ENCODE results near the gene ZDHHC8. TPM values are rescaled to one million over a fixed set of nuclear protein-coding genes. Genes with fewer than 3 reads are reported as not detected.

The ZDHHC8 gene
- total RNA-seq, 1 experiment from 2014 or later: 51.7 TPM

DNA sequence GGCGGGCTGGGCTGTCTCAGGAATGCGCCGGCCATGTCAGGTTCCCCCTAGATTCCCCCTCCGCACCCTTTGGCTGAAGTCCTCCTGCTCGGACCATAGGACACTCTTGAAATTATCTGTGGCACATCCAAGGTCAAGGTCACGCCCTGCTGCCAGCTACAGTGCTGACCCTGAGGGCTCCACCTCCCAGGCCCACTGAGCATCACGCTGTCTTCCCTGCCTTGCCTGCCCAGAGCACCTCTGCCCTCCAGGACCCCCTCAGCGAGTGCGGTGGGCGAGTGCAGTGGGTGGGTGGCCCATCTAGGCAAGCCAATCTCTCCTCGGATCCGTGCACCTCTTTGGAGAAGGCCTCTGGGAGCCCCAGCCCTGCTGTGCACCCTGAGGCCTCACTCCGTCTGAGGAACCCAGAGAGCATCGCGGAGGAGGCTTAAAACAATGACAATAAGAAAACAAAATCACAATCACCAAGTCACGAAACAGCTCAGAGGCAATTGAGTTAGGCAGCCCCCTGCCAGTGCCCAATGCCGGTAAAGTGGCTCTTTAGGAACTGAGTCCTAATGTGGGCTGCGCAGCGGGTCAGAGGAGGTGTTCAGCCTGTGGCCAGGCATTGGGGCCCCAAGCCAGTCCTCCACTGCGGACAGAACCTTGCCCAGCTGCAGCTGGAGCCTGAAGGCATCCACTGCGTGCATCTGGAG, 45.8 kb downstream of the ZDHHC8 start:
- no peaks in the 10 kb centered on the region; a peak in 1 of 5 replicates for H3K9me3 Mint-ChIP-seq
- no peak overlapping the region for H4K8ac ChIP-seq (replicated peaks; ENCODE audit: insufficient read length, low read depth, low read length)
- H3K56ac ChIP-seq (ENCODE audit: insufficient read length, low read depth, low read length): no peak overlapping the region
- no peak overlapping the region for H3K23ac ChIP-seq (ENCODE audit: insufficient read length, low read depth, low read length)
- H3K9me3 ChIP-seq (ENCODE audit: control insufficient read depth, low read depth, low read length): no peaks in the 10 kb centered on the region
- no peak overlapping the region for H2BK12ac ChIP-seq (ENCODE audit: insufficient read length, low read depth, low read length)
- H3K9ac ChIP-seq (ENCODE audit: extremely low read depth, insufficient read length, low read length): no peak overlapping the region
- no peak overlapping the region for H2AFZ ChIP-seq (ENCODE audit: low read length)
- H3K4ac ChIP-seq (ENCODE audit: low read depth, low read length): no peak overlapping the region
- no peak overlapping the region for H4K91ac ChIP-seq (ENCODE audit: insufficient read length, low read depth, low read length)
- H4K20me1 ChIP-seq (ENCODE audit: control insufficient read depth, insufficient read depth, insufficient read length): no peaks in the 10 kb centered on the region
- no peak overlapping the region for H3K4me3 Mint-ChIP-seq
- H2BK20ac ChIP-seq (ENCODE audit: low read depth, low read length, poor library complexity, severe bottlenecking): no peak overlapping the region
- no peak overlapping the region for H3K18ac ChIP-seq (ENCODE audit: insufficient read length, low read depth, low read length)
- H3K27ac ChIP-seq (ENCODE audit: insufficient read length, low read depth, low read length): no peak overlapping the region
- no CpG with 5 or more reads among the region's 21 CpGs for WGBS (ENCODE audit: extremely low coverage, insufficient read length, low lambda C conversion rate)
- no peak for TF ChIP-seq CTCF (conservative IDR thresholded peaks at IDR 0.05)
- H2BK5ac ChIP-seq (ENCODE audit: insufficient read length, low read length): no peak overlapping the region
- no peak for DNase-seq
- H3K27me3 ChIP-seq (ENCODE audit: insufficient read depth, low read length): no peaks in the 10 kb centered on the region
- no peak overlapping the region for H3K4me2 ChIP-seq (ENCODE audit: insufficient read depth, insufficient read length, low read length)
- H3K79me2 ChIP-seq (ENCODE audit: insufficient read depth, low read length): no peaks in the 10 kb centered on the region
- no peak overlapping the region for H2AK5ac ChIP-seq (ENCODE audit: insufficient read length, low read length)
- H3K4me1 Mint-ChIP-seq: peaks cover 3 to 21% of the 10 kb centered on the region in 2 experiments; a peak in 2 of 4 replicates
- H3K36me3 Mint-ChIP-seq (ENCODE audit: insufficient read depth in 1 of 3, low read depth in 3 of 3): no peaks in the 10 kb centered on the region
- H3K23me2 ChIP-seq (ENCODE audit: insufficient read length, low read depth, low read length, poor library complexity, severe bottlenecking): no peaks in the 10 kb centered on the region
- H2BK15ac ChIP-seq (ENCODE audit: low read depth, low read length): no peak overlapping the region
- no peak overlapping the region for H4K5ac ChIP-seq (ENCODE audit: insufficient read length, low read depth, low read length)
- H3K14ac ChIP-seq (ENCODE audit: insufficient read depth, low read length): no peak overlapping the region
- H3K27ac Mint-ChIP-seq: no peak overlapping the region; a peak in 1 of 7 replicates
- no peak overlapping the region for H3T11ph ChIP-seq (ENCODE audit: low read length)
- no peaks in the 10 kb centered on the region for H3K4me1 ChIP-seq (ENCODE audit: insufficient read depth, low read length)
- no peaks in the 10 kb centered on the region for H3K79me1 ChIP-seq (ENCODE audit: insufficient read depth, low read depth, low read length, poor library complexity, severe bottlenecking)
- no peak overlapping the region for H2BK120ac ChIP-seq (ENCODE audit: low read depth, low read length, poor library complexity, severe bottlenecking)
- no peaks in the 10 kb centered on the region; the same call in 1 of the 2 replicates for H3K27me3 Mint-ChIP-seq (ENCODE audit: low read depth)
